Activated T-helper 1 cell treated with anti-CD3 and anti-CD28 coated beads, Interleukin-12 subunit alpha, Interleukin-12 subunit beta, Interleukin-2, Interleukin-4 antibody, amounts not matched to agents 30 ng/mL and 10 ng/mL and 1 ng/mL, durations not matched to agents 14 hours and 24 hours and 36 hours (primary cell): Measurements from ENCODE around the gene FRYL. TPM values are rescaled to one million over a fixed set of nuclear protein-coding genes. Genes with fewer than 3 reads are reported as not detected.
A peak's percentile ranks its signal among the peaks of the same experiment; 100 is the strongest.
"Not testable (repeated sequence)": the region's sequence is repeated elsewhere in the genome, so short reads cannot be mapped to it uniquely, and the experiment has no call there.

Source experiments
- DNase-seq: peaks from one replicate; pipeline ENCODE4 v3.0.0; 2021; ENCODE audit warnings: low spot score
- H3K27ac Mint-ChIP-seq: one replicate; pipeline ENCODE4 v1.8.0; 2021; ENCODE audit warnings: mild to moderate bottlenecking, mixed read lengths
- H3K27me3 Mint-ChIP-seq: one replicate; pipeline ENCODE4 v1.8.0; 2022; ENCODE audit warnings: mild to moderate bottlenecking, moderate library complexity, mixed read lengths; ENCODE audit not compliant: insufficient read depth
- H3K36me3 Mint-ChIP-seq: one replicate; pipeline ENCODE4 v1.8.0; 2021; ENCODE audit warnings: low read depth, mixed read lengths
- H3K4me1 Mint-ChIP-seq: one replicate; pipeline ENCODE4 v1.8.0; 2021; ENCODE audit warnings: low read depth, mixed read lengths
- H3K4me3 Mint-ChIP-seq: one replicate; pipeline ENCODE4 v1.8.0; 2021; ENCODE audit warnings: mild to moderate bottlenecking, moderate library complexity, mixed read lengths
- H3K9me3 Mint-ChIP-seq: one replicate; pipeline ENCODE4 v1.8.0; 2021; ENCODE audit warnings: mixed read lengths
- intact Hi-C: fragments of 100-400 bp; cut with micrococcal nuclease; formaldehyde crosslinking; loops from one replicate; pipeline ENCODE4 v1.15.1; 2024
- total RNA-seq: library from RNA; stranded (reverse); gene quantifications from 2 replicates; pipeline ENCODE4 v1.2.3, GENCODE V29; 2022

FRYL gene
- 70.3 and 80.0 TPM in 2 replicates for total RNA-seq

GRCh38 chr4:48779998-48780864 is at the start of gene FRYL:
Gene FRYL, minus strand, starts transcription at chr4:48780279. Its CDS starts 145,869 bp downstream, at chr4:48634410.
- peak within 1 kb of the TSS; percentile 90 for H3K4me3 Mint-ChIP-seq
- H3K27me3 Mint-ChIP-seq = no peaks in the 10 kb centered on the region
- DNase-seq = peak; percentile 96
- peaks cover 46% of the 10 kb centered on the region for H3K4me1 Mint-ChIP-seq
- H3K36me3 Mint-ChIP-seq = peaks cover 5% of the 10 kb centered on the region
- intact Hi-C loops = loop anchor here (1.0 to 10.0 kb wide), 13 partner anchors 12 to 1315 kb away; partner anchors contain the start of genes COMMD8, NFXL1, OCIAD1 and OCIAD2
- no peaks in the 10 kb centered on the region for H3K9me3 Mint-ChIP-seq
- H3K27ac Mint-ChIP-seq = peak within 1 kb of the TSS; percentile 90

GRCh38 chr4:48827622-48828021 is 47.5 kb upstream of the FRYL start:
- no peak for DNase-seq
- Mint-ChIP-seq H3K4me1 (peaks cover 24% of the 10 kb centered on the region), H3K27ac (no peak overlapping the region), H3K9me3 (no peaks in the 10 kb centered on the region), H3K4me3 (no peak overlapping the region), H3K36me3 (peaks cover 12% of the 10 kb centered on the region), H3K27me3 (peaks cover 2% of the 10 kb centered on the region)
- intact Hi-C loops = no loop called here

GRCh38 chr4:48821431-48821830 is 41.4 kb upstream of the FRYL start:
- H3K4me3 Mint-ChIP-seq, H3K4me1 Mint-ChIP-seq, intact Hi-C loops, H3K9me3 Mint-ChIP-seq, H3K27ac Mint-ChIP-seq, H3K36me3 Mint-ChIP-seq, DNase-seq: not testable (repeated sequence)
- H3K27me3 Mint-ChIP-seq = peaks cover 31% of the 10 kb centered on the region

- Mint-ChIP-seq H3K9me3 (peaks cover 6% of the 10 kb centered on the region), H3K36me3 (no peaks in the 10 kb centered on the region), H3K27ac (no peak overlapping the region), H3K4me1 (peaks cover 8% of the 10 kb centered on the region), H3K27me3 (peaks cover 28% of the 10 kb centered on the region), H3K4me3 (no peak overlapping the region)
- DNase-seq = no peak
- intact Hi-C loops = no loop called here
Measured at GRCh38 chr4:48816971-48817370, 36.9 kb upstream of the FRYL start.

- H3K9me3 Mint-ChIP-seq, H3K4me3 Mint-ChIP-seq, DNase-seq, H3K36me3 Mint-ChIP-seq, H3K4me1 Mint-ChIP-seq, intact Hi-C loops, H3K27ac Mint-ChIP-seq: not testable (repeated sequence)
- peaks cover 25% of the 10 kb centered on the region for H3K27me3 Mint-ChIP-seq
Measured at GRCh38 chr4:48816297-48816696, 36.2 kb upstream of the FRYL start.

GRCh38 chr4:48815483-48815882 is 35.4 kb upstream of the FRYL start:
- Mint-ChIP-seq H3K27me3 (peaks cover 17% of the 10 kb centered on the region), H3K4me3 (no peak overlapping the region), H3K9me3 (peaks cover 4% of the 10 kb centered on the region), H3K36me3 (no peaks in the 10 kb centered on the region), H3K4me1 (peaks cover 8% of the 10 kb centered on the region), H3K27ac (no peak overlapping the region)
- intact Hi-C loops = no loop called here
- DNase-seq = no peak

GRCh38 chr4:48813964-48814363 is 33.9 kb upstream of the FRYL start:
- no peak for DNase-seq
- no peak overlapping the region for H3K27ac Mint-ChIP-seq
- no peaks in the 10 kb centered on the region for H3K9me3 Mint-ChIP-seq
- intact Hi-C loops = no loop called here
- H3K4me1 Mint-ChIP-seq = peaks cover 8% of the 10 kb centered on the region
- peaks cover 8% of the 10 kb centered on the region for H3K27me3 Mint-ChIP-seq
- H3K4me3 Mint-ChIP-seq = no peak overlapping the region
- H3K36me3 Mint-ChIP-seq = no peaks in the 10 kb centered on the region

- no peak for DNase-seq
- Mint-ChIP-seq H3K9me3 (no peaks in the 10 kb centered on the region), H3K4me3 (no peak overlapping the region), H3K36me3 (no peaks in the 10 kb centered on the region), H3K27ac (no peak overlapping the region), H3K4me1 (peaks cover 8% of the 10 kb centered on the region), H3K27me3 (peaks cover 2% of the 10 kb centered on the region)
- intact Hi-C loops = no loop called here
Measured at GRCh38 chr4:48812866-48813265, 32.8 kb upstream of the FRYL start.

GRCh38 chr4:48804584-48805301 is 24.7 kb upstream of the FRYL start:
- Mint-ChIP-seq H3K36me3 (no peaks in the 10 kb centered on the region), H3K4me3 (no peak overlapping the region), H3K9me3 (no peaks in the 10 kb centered on the region), H3K27ac (no peak overlapping the region), H3K4me1 (peaks cover 8% of the 10 kb centered on the region), H3K27me3 (peaks cover 3% of the 10 kb centered on the region)
- intact Hi-C loops = no loop called here
- no peak for DNase-seq

- intact Hi-C loops = no loop called here
- peaks cover 8% of the 10 kb centered on the region for H3K4me1 Mint-ChIP-seq
- H3K27ac Mint-ChIP-seq = no peak overlapping the region
- H3K27me3 Mint-ChIP-seq = peaks cover 5% of the 10 kb centered on the region
- no peaks in the 10 kb centered on the region for H3K9me3 Mint-ChIP-seq
- no peaks in the 10 kb centered on the region for H3K36me3 Mint-ChIP-seq
- DNase-seq = no peak
- H3K4me3 Mint-ChIP-seq = no peak overlapping the region
Measured at GRCh38 chr4:48801016-48801715, 21.1 kb upstream of the FRYL start.

- H3K27ac Mint-ChIP-seq, H3K9me3 Mint-ChIP-seq: not testable (repeated sequence)
Measured at GRCh38 chr4:48800155-48800554, 20.1 kb upstream of the FRYL start.

GRCh38 chr4:48799157-48799556 is 19.1 kb upstream of the FRYL start:
- no peak for DNase-seq
- Mint-ChIP-seq H3K4me1 (peaks cover 8% of the 10 kb centered on the region), H3K27me3 (peaks cover 6% of the 10 kb centered on the region), H3K27ac (no peak overlapping the region), H3K4me3 (no peak overlapping the region), H3K36me3 (no peaks in the 10 kb centered on the region), H3K9me3 (no peaks in the 10 kb centered on the region)
- intact Hi-C loops = no loop called here

More at GRCh38 chr4:48800155-48800554, 20.1 kb upstream of the FRYL start:
- H3K27me3 Mint-ChIP-seq, H3K4me1 Mint-ChIP-seq, H3K4me3 Mint-ChIP-seq, H3K36me3 Mint-ChIP-seq, intact Hi-C loops, DNase-seq: not testable (repeated sequence)

GRCh38 chr4:48798117-48798516 is 18.0 kb upstream of the FRYL start:
- no peak for DNase-seq
- no peaks in the 10 kb centered on the region for H3K9me3 Mint-ChIP-seq
- H3K27ac Mint-ChIP-seq = no peak overlapping the region
- no peak overlapping the region for H3K4me3 Mint-ChIP-seq
- peaks cover 6% of the 10 kb centered on the region for H3K27me3 Mint-ChIP-seq
- intact Hi-C loops = no loop called here
- peaks cover 8% of the 10 kb centered on the region for H3K4me1 Mint-ChIP-seq
- H3K36me3 Mint-ChIP-seq = no peaks in the 10 kb centered on the region
